Heart left ventricle (tissue), 16 donors: ENCODE measurements around the gene MAP1B. TPM values are rescaled to one million over a fixed set of nuclear protein-coding genes. Genes with fewer than 3 reads are reported as not detected.

Source experiments
- ATAC-seq, 4 donors: fragments of 200-7000 bp; cut with Tn5 transposase; one replicate each; pipeline ENCODE4 v1.9.1; 2020 to 2022; ENCODE audit warnings: moderate library complexity in 4 of 4, mild to moderate bottlenecking in 3 of 4, moderate number of reproducible peaks in 1 of 4
- DNase-seq, 5 donors: peaks; one replicate each; pipeline ENCODE4 v3.0.0-alpha.2; 2020
- H3K27ac ChIP-seq, 12 donors: fragments of 200-600 bp; sonication (generic) in 4 of 12; one replicate each; pipeline versions ENCODE4 v1.5.0 to v1.8.0; 2016 to 2022; ENCODE audit warnings: mild to moderate bottlenecking in 2 of 12
- H3K27me3 ChIP-seq, 9 donors: fragments of 200-600 bp; sonication (generic) in 2 of 9; one replicate each; pipeline versions ENCODE4 v1.5.1 to v1.8.0; 2016 to 2022; ENCODE audit warnings: mild to moderate bottlenecking in 3 of 9
- H3K36me3 ChIP-seq, 9 donors: fragments of 200-600 bp; sonication (generic) in 2 of 9; one replicate each; pipeline versions ENCODE4 v1.5.0 to v1.8.0; 2018 to 2022; ENCODE audit warnings: mild to moderate bottlenecking in 2 of 9
- H3K4me1 ChIP-seq, 12 donors: fragments of 200-600 bp; sonication (generic) in 4 of 12; one replicate each; pipeline versions ENCODE4 v1.5.0 to v1.8.0; 2016 to 2022; ENCODE audit warnings: mild to moderate bottlenecking in 3 of 12
- H3K4me3 ChIP-seq, 12 donors: fragments of 200-600 bp; sonication (generic) in 4 of 12; one replicate each; pipeline versions ENCODE4 v1.5.0 to v1.8.0; 2017 to 2022; ENCODE audit warnings: mild to moderate bottlenecking in 9 of 12, moderate library complexity in 4 of 12
- H3K9me3 ChIP-seq, 12 donors: fragments of 200-600 bp; sonication (generic) in 4 of 12; one replicate each; pipeline versions ENCODE4 v1.5.0 to v1.8.0; 2016 to 2022; ENCODE audit warnings: mild to moderate bottlenecking in 1 of 12
- CTCF ChIP-seq, 12 donors: fragments of 200-600 bp; sonication (generic) in 4 of 12; IDR thresholded peaks; one replicate each; pipeline versions ENCODE4 v1.5.0 to v1.8.0; 2018 to 2022; ENCODE audit warnings: antibody characterized with exemption in 12 of 12, mild to moderate bottlenecking in 5 of 12
- POLR2A ChIP-seq, 2 donors: fragments of 450-650 bp; IDR thresholded peaks; one replicate each; pipeline ENCODE4 v1.6.1; 2017; ENCODE audit warnings: antibody characterized with exemption in 2 of 2, mild to moderate bottlenecking in 2 of 2, moderate library complexity in 2 of 2
- WGBS, 4 donors: extraction: QIAGEN DNeasy Blood & Tissue Kit in 2 of 4; methylation state at CpG; one replicate each; pipeline versions ENCODE4 v1.1.5 to v1.1.7; 2013 to 2018; 5-methylcytosine and 5-hydroxymethylcytosine counted together
- intact Hi-C, 10 donors: fragments of 100-400 bp; cut with DNase I; formaldehyde crosslinking; loops; one replicate each; pipeline versions ENCODE4 v1.11.1 to v1.14.2; 2022
- polyA plus RNA-seq, 2 donors: library from polyadenylated mRNA; stranded (reverse); fragments of 200-250 nt; gene quantifications; one replicate each; pipeline ENCODE4 v1.2.3, GENCODE V29; 2013
- total RNA-seq, 9 donors: library from RNA; depleted of rRNA in 2 of 9; stranded (reverse); fragments of >200 nt in 2 of 9; fragmentation: NEBNext Ultra II Directional in 3 of 9; extraction: Animal tissue kit (Norgen Biotek cat#: 25700) in 3 of 9; gene quantifications; one replicate each; pipeline versions ENCODE4 v1.1.0 to v1.2.4, GENCODE V29; 2016 to 2023
- donor health status: ischemic (EF 13 %, LVEDD 7.1; RV severe dilation, severe dysfunction).
- donor health status: healthy with polysubstance abuse.
- donor health status: DM: no; HTN: yes; CAD: no.
- donor health status: DM: no; HTN: no; CAD: no.
- donor health status: ischemic (EF 25% LVEDD 6.9; RV normal size, moderate dysfunction).
- donor health status: ischemic (EF 25% LVEDD 5.7; RV mildly dilated, moderate dysfunction).
- donor health status: healthy.
- donor health status: DM: yes; HTN: yes; CAD: no.
- donor health status: ischemic (EF 35%, LVEDD 5.7; RV mildly dilated, moderate dysfunction).
- donor health status: nonischemic (EF 11% LVEDD 7.7; RV severe dilation, severe dysfunction).
- donor health status: DM: yes; HTN: yes; CAD: no.
- donor health status: PGD.
- donor health status: ischemic (EF 29% LVEDD 5.4; RV normal size, mild dysfunction).
- donor health status: nonischemic (EF 23%, LVEDD 6.1; RV moderate dilation, normal function).

MAP1B gene
- total and polyA plus RNA-seq, 11 donors = 10.1 to 603 (median 133) TPM

- H3K4me3 ChIP-seq = no peak overlapping the region
- no peak for ATAC-seq
- no peak for DNase-seq
- TF ChIP-seq POLR2A (IDR thresholded peaks at IDR 0.05) (no peak), CTCF (IDR thresholded peaks at IDR 0.05) (no peak)
- WGBS, 4 donors = 68 to 79% (median 74%) methylated on average over 3 of the region's 3 CpGs
- H3K4me1 ChIP-seq = peaks cover 0 to 3% (median 0%) of the 10 kb centered on the region in 12 donors
- intact Hi-C loops = no loop called here
- peaks cover 0 to 98% (median 67%) of the 10 kb centered on the region in 9 donors for H3K36me3 ChIP-seq
- H3K27me3 ChIP-seq = no peaks in the 10 kb centered on the region
- no peak overlapping the region for H3K27ac ChIP-seq
- H3K9me3 ChIP-seq = no peaks in the 10 kb centered on the region
Measured at GRCh38 chr5:72202331-72202825, 95.1 kb downstream of the MAP1B start.

- WGBS, 4 donors = 87 to 95% (median 90%) methylated on average over 8 of the region's 8 CpGs
Measured at GRCh38 chr5:72203251-72203845, 96.1 kb downstream of the MAP1B start.

GRCh38 chr5:72204946-72205345, 97.7 kb downstream of the MAP1B start:
- TF ChIP-seq POLR2A (IDR thresholded peaks at IDR 0.05) = no peak
- TF ChIP-seq CTCF (IDR thresholded peaks at IDR 0.05) = no peak
- Histone ChIP-seq H3K4me1 (peaks cover 0 to 3% (median 0%) of the 10 kb centered on the region in 12 donors), H3K27ac (no peak overlapping the region), H3K36me3 (peaks cover 0 to 93% (median 44%) of the 10 kb centered on the region in 9 donors), H3K4me3 (no peak overlapping the region), H3K27me3 (no peaks in the 10 kb centered on the region), H3K9me3 (no peaks in the 10 kb centered on the region)
- ATAC-seq (no peak), DNase-seq (no peak)
- 97 to 100% (median 100%) methylated on average over 1 of the region's 1 CpG for WGBS, 4 donors
- intact Hi-C loops = no loop called here

More at GRCh38 chr5:72203251-72203845, 96.1 kb downstream of the MAP1B start:
- Histone ChIP-seq H3K4me3 (no peak overlapping the region), H3K27ac (no peak overlapping the region), H3K4me1 (peaks cover 0 to 3% (median 0%) of the 10 kb centered on the region in 12 donors), H3K9me3 (no peaks in the 10 kb centered on the region), H3K27me3 (no peaks in the 10 kb centered on the region), H3K36me3 (peaks cover 0 to 98% (median 59%) of the 10 kb centered on the region in 9 donors)
- intact Hi-C loops = no loop called here
- ATAC-seq (no peak), DNase-seq (no peak)
- no peak for TF ChIP-seq POLR2A (IDR thresholded peaks at IDR 0.05)
- no peak for TF ChIP-seq CTCF (IDR thresholded peaks at IDR 0.05)

GRCh38 chr5:72205431-72206009, 98.2 kb downstream of the MAP1B start:
- DNase-seq = no peak
- TF ChIP-seq POLR2A (IDR thresholded peaks at IDR 0.05) (no peak), CTCF (IDR thresholded peaks at IDR 0.05) (no peak)
- H3K4me3 ChIP-seq = no peak overlapping the region
- H3K27ac ChIP-seq = no peak overlapping the region
- H3K36me3 ChIP-seq = peaks cover 0 to 87% (median 44%) of the 10 kb centered on the region in 9 donors
- no peaks in the 10 kb centered on the region for H3K27me3 ChIP-seq
- no peak for ATAC-seq
- no peaks in the 10 kb centered on the region for H3K9me3 ChIP-seq
- intact Hi-C loops = no loop called here
- H3K4me1 ChIP-seq = peaks cover 0 to 5% (median 2%) of the 10 kb centered on the region in 12 donors
- WGBS, 4 donors = 95 to 99% (median 97%) methylated on average over 3 of the region's 3 CpGs
